Spinal cord (tissue), 10 donors: ENCODE data around the gene GAS6. TPM values are rescaled to one million over a fixed set of nuclear protein-coding genes. Genes with fewer than 3 reads are reported as not detected.

Source experiments
- DNase-seq, 6 donors: peaks; one replicate each; pipeline versions ENCODE4 v3.0.0 to v3.0.0-alpha.2; 2013 to 2015; ENCODE audit warnings: low spot score in 6 of 6, low read depth in 4 of 6
- H3K27ac ChIP-seq: one replicate; pipeline ENCODE4 v1.5.1; 2013; ENCODE audit warnings: low read depth, low read length, control low read depth
- H3K27me3 ChIP-seq: one replicate; pipeline ENCODE4 v1.6.1; 2013; ENCODE audit warnings: low read length; ENCODE audit not compliant: control insufficient read depth, insufficient read depth
- H3K36me3 ChIP-seq: one replicate; pipeline ENCODE4 v1.6.1; 2013; ENCODE audit warnings: low read length; ENCODE audit not compliant: control insufficient read depth, insufficient read depth
- H3K4me1 ChIP-seq: one replicate; pipeline ENCODE4 v1.6.1; 2013; ENCODE audit warnings: low read length; ENCODE audit not compliant: control insufficient read depth, insufficient read depth
- H3K4me3 ChIP-seq: one replicate; pipeline ENCODE4 v1.5.1; 2013; ENCODE audit warnings: low read depth, low read length, control low read depth
- H3K9me3 ChIP-seq: one replicate; pipeline ENCODE4 v1.6.1; 2013; ENCODE audit warnings: low read length; ENCODE audit not compliant: control insufficient read depth, insufficient read depth
- WGBS: methylation state at CpG from one replicate; pipeline ENCODE4 v1.1.5; 2013; ENCODE audit warnings: missing lambda C conversion rate; ENCODE audit not compliant: insufficient coverage; 5-methylcytosine and 5-hydroxymethylcytosine counted together
- polyA plus RNA-seq, 2 donors: library from polyadenylated mRNA; unstranded; fragments of 120-200 nt; gene quantifications; one replicate each; pipeline ENCODE4 v1.2.1, GENCODE V29; 2013; ENCODE audit not compliant: insufficient read length in 2 of 2
- total RNA-seq, 2 donors: library from RNA; depleted of rRNA in 1 of 2; stranded (reverse); fragments of 120-200 nt in 1 of 2; fragments of >200 nt in 1 of 2; gene quantifications; one replicate each; pipeline versions ENCODE4 v1.2.3 to v1.2.4, GENCODE V29; 2013 to 2014
- donor health status: healthy.

Gene GAS6
- total and polyA plus RNA-seq, 4 donors, result 41.4 to 81.4 (median 65.2) TPM

GRCh38 chr13:113816946-113817859 is 46.7 kb downstream of the GAS6 start:
- Histone ChIP-seq H3K4me1 (peaks cover 45% of the 10 kb centered on the region), H3K27me3 (no peaks in the 10 kb centered on the region), H3K27ac (no peak overlapping the region), H3K4me3 (no peak overlapping the region), H3K36me3 (peaks cover 61% of the 10 kb centered on the region), H3K9me3 (no peaks in the 10 kb centered on the region)
- WGBS, result 32% methylated on average over 15 of the region's 24 CpGs
- peak in 4 of 6 donors; percentile 42 to 81 (median 64) for DNase-seq

- H3K36me3 ChIP-seq, result peaks cover 53% of the 10 kb centered on the region
- no peaks in the 10 kb centered on the region for H3K27me3 ChIP-seq
- H3K27ac ChIP-seq, result no peak overlapping the region
- DNase-seq, result no peak
- peaks cover 37% of the 10 kb centered on the region for H3K4me1 ChIP-seq
- 74% methylated on average over 25 of the region's 25 CpGs for WGBS
- H3K4me3 ChIP-seq, result no peak overlapping the region
- no peaks in the 10 kb centered on the region for H3K9me3 ChIP-seq
Measured at GRCh38 chr13:113816254-113816929, 47.5 kb downstream of the GAS6 start.

- 84% methylated on average over 28 of the region's 42 CpGs for whole genome bisulfite sequencing
- Histone ChIP-seq H3K27ac (no peak overlapping the region), H3K9me3 (no peaks in the 10 kb centered on the region), H3K36me3 (peaks cover 43% of the 10 kb centered on the region), H3K4me1 (peaks cover 27% of the 10 kb centered on the region), H3K27me3 (no peaks in the 10 kb centered on the region), H3K4me3 (no peak overlapping the region)
- no peak for DNase-seq
Measured at GRCh38 chr13:113815151-113816058, 48.5 kb downstream of the GAS6 start.

- Histone ChIP-seq H3K27ac (no peak overlapping the region), H3K27me3 (no peaks in the 10 kb centered on the region), H3K9me3 (peaks cover 2% of the 10 kb centered on the region), H3K4me1 (peaks cover 17% of the 10 kb centered on the region), H3K36me3 (peaks cover 34% of the 10 kb centered on the region), H3K4me3 (no peak overlapping the region)
- no peak for DNase-seq
- over 99% methylated on average over 7 of the region's 11 CpGs for WGBS
Measured at GRCh38 chr13:113814435-113814821, 49.4 kb downstream of the GAS6 start.

- Histone ChIP-seq H3K27ac (no peak overlapping the region), H3K4me3 (no peak overlapping the region), H3K4me1 (peaks cover 16% of the 10 kb centered on the region), H3K36me3 (peaks cover 28% of the 10 kb centered on the region), H3K9me3 (peaks cover 2% of the 10 kb centered on the region), H3K27me3 (no peaks in the 10 kb centered on the region)
- no peak for DNase-seq
- 84% methylated on average over 28 of the region's 28 CpGs for WGBS
Measured at GRCh38 chr13:113813749-113814434, 50.0 kb downstream of the GAS6 start.

- Histone ChIP-seq H3K27me3 (no peaks in the 10 kb centered on the region), H3K36me3 (peaks cover 22% of the 10 kb centered on the region), H3K9me3 (peaks cover 6% of the 10 kb centered on the region), H3K4me1 (peaks cover 16% of the 10 kb centered on the region), H3K4me3 (no peak overlapping the region), H3K27ac (no peak overlapping the region)
- no peak for DNase-seq
- 88% methylated on average over 21 of the region's 30 CpGs for WGBS
Measured at GRCh38 chr13:113813070-113813748, 50.7 kb downstream of the GAS6 start.

- Histone ChIP-seq H3K36me3 (peaks cover 14% of the 10 kb centered on the region), H3K27ac (no peak overlapping the region), H3K4me1 (peaks cover 14% of the 10 kb centered on the region), H3K27me3 (no peaks in the 10 kb centered on the region), H3K4me3 (no peak overlapping the region), H3K9me3 (peaks cover 10% of the 10 kb centered on the region)
- DNase-seq, result no peak
- WGBS, result 82% methylated on average over 34 of the region's 51 CpGs
Measured at GRCh38 chr13:113812178-113813040, 51.5 kb downstream of the GAS6 start.
